ENCODE measurements around the gene KDM3A.

DNA sequence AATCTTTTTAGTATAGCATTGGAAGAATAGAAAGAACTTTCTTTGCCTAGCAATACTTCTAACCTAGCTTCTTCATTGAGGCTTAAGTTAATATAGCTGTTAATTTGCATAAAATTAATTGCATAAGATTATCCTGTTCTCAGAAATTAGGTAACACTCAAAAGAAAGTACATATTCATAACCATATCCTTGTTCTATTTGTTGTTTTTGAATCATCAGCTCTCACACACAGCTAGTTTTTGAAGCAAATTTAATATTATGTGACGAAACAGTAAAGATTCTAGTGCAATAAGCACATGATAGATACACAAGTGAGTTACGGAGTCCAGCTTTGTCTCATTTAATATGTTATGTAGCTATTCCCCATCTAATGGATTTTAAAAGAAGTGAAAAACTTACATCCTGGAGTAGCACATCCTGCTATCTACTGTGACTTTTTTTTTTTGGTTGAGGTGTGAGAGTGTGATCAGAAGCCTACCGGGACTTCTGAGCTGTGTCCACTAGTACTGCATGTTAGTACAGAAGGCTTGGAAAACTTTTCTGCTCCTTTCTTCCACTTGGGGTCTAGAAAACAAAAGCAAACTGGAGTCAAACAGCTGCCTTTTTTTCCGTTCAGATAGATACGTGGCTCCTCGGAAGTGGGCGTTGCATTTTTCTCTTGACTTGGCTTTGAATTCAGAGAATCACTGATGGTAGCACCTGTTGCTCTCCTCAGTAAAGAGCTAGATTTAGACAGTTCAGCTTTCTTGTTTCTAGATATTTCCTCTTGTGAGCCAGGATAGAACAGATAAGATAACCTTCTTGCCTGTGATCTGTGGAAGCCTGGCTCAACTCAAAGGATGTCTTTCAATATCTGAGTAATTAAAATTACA is 27.2 kb downstream of the KDM3A start:
- TF ChIP-seq CTCF (IDR thresholded peaks at IDR 0.05 in 2 of 3, conservative IDR thresholded peaks at IDR 0.05 in 1 of 3; ENCODE audit: control insufficient read depth in 2 of 3, extremely low read depth in 1 of 3, insufficient read depth in 1 of 3, low read depth in 3 of 3, low read length in 3 of 3) (no peak), REST (IDR thresholded peaks at IDR 0.05; ENCODE audit: low read depth, low read length) (no peak), SUPT20H (IDR thresholded peaks at IDR 0.05; ENCODE audit: borderline replicate concordance, control insufficient read depth, low read depth, low read length) (no peak), BACH1 (IDR thresholded peaks at IDR 0.05; ENCODE audit: borderline replicate concordance) (no peak), MXI1 (IDR thresholded peaks at IDR 0.05; ENCODE audit: low read depth, low read length) (no peak), SMC3 (IDR thresholded peaks at IDR 0.05; ENCODE audit: borderline replicate concordance, low read length) (no peak), POLR2A (IDR thresholded peaks at IDR 0.05; ENCODE audit: low read depth, low read length) (no peak), HCFC1 (IDR thresholded peaks at IDR 0.05; ENCODE audit: low read length) (no peak), EP300 (IDR thresholded peaks at IDR 0.05; ENCODE audit: borderline replicate concordance in 1 of 2, control insufficient read depth in 1 of 2, low read depth in 2 of 2, low read length in 2 of 2) (no peak), YY1 (IDR thresholded peaks at IDR 0.05; ENCODE audit: low read depth, low read length) (no peak)
- TF ChIP-seq, protein P1, sequence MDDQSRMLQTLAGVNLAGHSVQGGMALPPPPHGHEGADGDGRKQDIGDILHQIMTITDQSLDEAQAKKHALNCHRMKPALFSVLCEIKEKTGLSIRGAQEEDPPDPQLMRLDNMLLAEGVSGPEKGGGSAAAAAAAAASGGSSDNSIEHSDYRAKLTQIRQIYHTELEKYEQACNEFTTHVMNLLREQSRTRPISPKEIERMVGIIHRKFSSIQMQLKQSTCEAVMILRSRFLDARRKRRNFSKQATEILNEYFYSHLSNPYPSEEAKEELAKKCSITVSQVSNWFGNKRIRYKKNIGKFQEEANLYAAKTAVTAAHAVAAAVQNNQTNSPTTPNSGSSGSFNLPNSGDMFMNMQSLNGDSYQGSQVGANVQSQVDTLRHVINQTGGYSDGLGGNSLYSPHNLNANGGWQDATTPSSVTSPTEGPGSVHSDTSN (IDR thresholded peaks at IDR 0.05; ENCODE audit: insufficient replicate concordance, low read depth, low read length): no peak
